ENCODE data around the gene C2orf74. TPM values are rescaled to one million over a fixed set of nuclear protein-coding genes. Genes with fewer than 3 reads are reported as not detected.

C2orf74 gene
- 17.1 and 17.4 TPM in 2 replicates for total RNA-seq (2022)
- Bru-seq, nascent RNA: percentile 65 among the genes with signal in this experiment
- BruChase-seq, experiment 1, labeled RNA remaining after a 6-hour chase: percentile 65 among the genes with signal in this experiment
- percentile 57 among the genes with signal in this experiment for BruChase-seq, experiment 2, labeled RNA remaining after a 2-hour chase
- long read RNA-seq, transcript C2orf74-202 (4 exons, 879 nt): major isoform, 19 of 35 reads
- long read RNA-seq, partial matches to known transcripts: 1 of 35 reads
- long read RNA-seq, other reads (novel, unspliced or antisense): 13 of 35 reads

GRCh38 chr2:61161888-61162287, at the start of gene C2orf74:
Gene C2orf74, plus strand, starts transcription at chr2:61162188. Its CDS starts 327 bp downstream, at chr2:61162515.
- H3K4me1 Mint-ChIP-seq (ENCODE audit: low read depth, unreplicated experiment): no peaks in the 10 kb centered on the region
- H3K9me3 Mint-ChIP-seq (ENCODE audit: low read depth, unreplicated experiment): peaks cover 5% of the 10 kb centered on the region
- no TSS peak for BruUV-seq (replicated peaks)
- no peak within 1 kb of the TSS for H3K27ac Mint-ChIP-seq (ENCODE audit: unreplicated experiment)
- intact Hi-C loops (cut with micrococcal nuclease; ENCODE audit: unreplicated experiment): no loop called here
- no peak for TF ChIP-seq CTCF (IDR thresholded peaks at IDR 0.05; ENCODE audit: unreplicated experiment)
- CTCF ChIA-PET: no interaction called here
- H3K27me3 Mint-ChIP-seq (ENCODE audit: unreplicated experiment): no peaks in the 10 kb centered on the region
- peaks cover 22% of the 10 kb centered on the region for H3K36me3 Mint-ChIP-seq (ENCODE audit: insufficient read depth, unreplicated experiment)
- no peak for DNase-seq
- no peak within 1 kb of the TSS for H3K4me3 Mint-ChIP-seq (ENCODE audit: low read depth, unreplicated experiment)

DNA sequence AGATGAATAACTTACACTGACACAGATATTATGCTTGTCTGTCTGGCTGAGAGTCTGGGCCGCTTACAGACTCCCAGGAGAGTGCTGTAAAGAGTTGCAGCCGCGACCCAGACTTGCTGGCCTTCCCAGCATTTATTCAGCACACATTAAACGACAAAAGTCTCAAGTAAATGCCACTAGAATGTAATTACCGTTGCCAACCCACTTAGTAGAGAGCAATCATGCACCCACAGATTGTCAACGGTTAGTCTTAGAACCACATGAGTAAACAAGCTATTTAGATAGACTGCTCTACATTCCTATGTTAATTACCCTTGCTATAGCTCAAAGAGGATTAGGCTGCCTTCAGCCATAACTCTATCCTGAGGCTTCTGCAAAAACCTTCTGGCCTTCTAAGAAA, 47.8 kb upstream of the C2orf74 start:
- H3K36me3 Mint-ChIP-seq (ENCODE audit: insufficient read depth, unreplicated experiment): peaks cover 4% of the 10 kb centered on the region
- H3K4me3 Mint-ChIP-seq (ENCODE audit: low read depth, unreplicated experiment): no peak overlapping the region
- H3K4me1 Mint-ChIP-seq (ENCODE audit: low read depth, unreplicated experiment): no peaks in the 10 kb centered on the region
- H3K27me3 Mint-ChIP-seq (ENCODE audit: unreplicated experiment): no peaks in the 10 kb centered on the region
- intact Hi-C loops (cut with micrococcal nuclease; ENCODE audit: unreplicated experiment): no loop called here
- no peak overlapping the region for H3K27ac Mint-ChIP-seq (ENCODE audit: unreplicated experiment)
- H3K9me3 Mint-ChIP-seq (ENCODE audit: low read depth, unreplicated experiment): peaks cover 4% of the 10 kb centered on the region
- DNase-seq: no peak
- BruUV-seq (replicated peaks): no TSS peak
- TF ChIP-seq CTCF (IDR thresholded peaks at IDR 0.05; ENCODE audit: unreplicated experiment): no peak
- CTCF ChIA-PET: interaction anchor here (0.6 kb wide), 1 partner anchor 211 kb away, joined by 3 read pairs; no protein-coding TSS in a partner anchor

DNA sequence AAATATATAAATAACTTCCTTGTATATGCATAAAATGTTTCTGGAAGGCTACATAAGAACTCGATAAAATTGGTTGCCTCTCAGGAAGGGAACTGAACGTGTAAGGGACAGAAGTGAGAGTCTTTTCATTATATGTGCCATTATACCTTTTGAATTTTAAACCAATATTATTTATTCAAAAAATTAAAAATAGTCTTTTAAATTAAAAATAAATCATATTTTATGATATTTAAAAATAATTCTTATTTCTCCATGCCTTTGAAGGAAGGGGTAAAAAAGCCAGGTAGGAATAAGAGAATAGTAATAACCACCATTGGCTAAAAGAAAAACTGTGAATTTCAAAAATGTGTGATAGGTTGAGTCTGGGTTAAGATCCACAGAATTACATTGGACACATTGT, 45.7 kb upstream of the C2orf74 start:
- CTCF ChIA-PET: no interaction called here
- H3K36me3 Mint-ChIP-seq (ENCODE audit: insufficient read depth, unreplicated experiment): no peaks in the 10 kb centered on the region
- no peaks in the 10 kb centered on the region for H3K4me1 Mint-ChIP-seq (ENCODE audit: low read depth, unreplicated experiment)
- H3K27me3 Mint-ChIP-seq (ENCODE audit: unreplicated experiment): no peaks in the 10 kb centered on the region
- no peak for TF ChIP-seq CTCF (IDR thresholded peaks at IDR 0.05; ENCODE audit: unreplicated experiment)
- no peak for DNase-seq
- no peak overlapping the region for H3K27ac Mint-ChIP-seq (ENCODE audit: unreplicated experiment)
- peaks cover 4% of the 10 kb centered on the region for H3K9me3 Mint-ChIP-seq (ENCODE audit: low read depth, unreplicated experiment)
- BruUV-seq (replicated peaks): no TSS peak
- H3K4me3 Mint-ChIP-seq (ENCODE audit: low read depth, unreplicated experiment): no peak overlapping the region
- intact Hi-C loops (cut with micrococcal nuclease; ENCODE audit: unreplicated experiment): no loop called here

DNA sequence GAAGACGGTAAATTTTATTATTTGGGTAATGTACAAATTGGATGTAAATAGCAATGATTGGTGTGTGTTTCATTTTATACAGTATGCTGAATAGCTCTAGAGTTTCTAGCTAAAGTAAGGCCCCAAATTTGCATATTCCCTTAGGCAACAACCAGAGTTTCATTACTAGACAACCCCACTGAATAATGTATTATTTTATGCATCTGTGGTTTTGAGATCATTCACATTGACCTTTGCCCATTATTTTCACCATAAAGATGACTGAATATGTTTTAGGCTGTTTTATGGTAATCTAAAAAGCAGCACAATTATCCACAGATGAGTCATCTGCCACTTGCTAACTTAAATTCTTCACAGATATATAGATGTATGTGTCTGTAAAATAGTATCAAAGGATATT, 44.5 kb upstream of the C2orf74 start:
- CTCF ChIA-PET: no interaction called here
- Mint-ChIP-seq H3K27ac (ENCODE audit: unreplicated experiment) (no peak overlapping the region), H3K4me3 (ENCODE audit: low read depth, unreplicated experiment) (no peak overlapping the region), H3K36me3 (ENCODE audit: insufficient read depth, unreplicated experiment) (no peaks in the 10 kb centered on the region), H3K4me1 (ENCODE audit: low read depth, unreplicated experiment) (no peaks in the 10 kb centered on the region), H3K9me3 (ENCODE audit: low read depth, unreplicated experiment) (peaks cover 3% of the 10 kb centered on the region), H3K27me3 (ENCODE audit: unreplicated experiment) (no peaks in the 10 kb centered on the region)
- no peak for TF ChIP-seq CTCF (IDR thresholded peaks at IDR 0.05; ENCODE audit: unreplicated experiment)
- no peak for DNase-seq
- BruUV-seq (replicated peaks): no TSS peak
- intact Hi-C loops (cut with micrococcal nuclease; ENCODE audit: unreplicated experiment): no loop called here
